ENCODE results near the gene HCFC2. TPM values are rescaled to one million over a fixed set of nuclear protein-coding genes. Genes with fewer than 3 reads are reported as not detected.

Gene HCFC2
- total RNA-seq, 4 donors from 2014 or later = 23.6 to 31.6 (median 27.1) TPM

- Histone ChIP-seq H3K4me3 (replicated peaks in 1 of 3) (no peak overlapping the region), H3K27ac (no peak overlapping the region), H3K9me3 (no peaks in the 10 kb centered on the region), H3K36me3 (peaks cover 11 to 14% of the 10 kb centered on the region in 2 donors), H3K4me1 (no peaks in the 10 kb centered on the region), H3K27me3 (no peaks in the 10 kb centered on the region)
- intact Hi-C loops (cut with DNase I) = no loop called here
- no peak for TF ChIP-seq CTCF (IDR thresholded peaks at IDR 0.05)
- no peak for TF ChIP-seq POLR2A (IDR thresholded peaks at IDR 0.05)
- WGBS, 2 donors = 85 to 89% methylated on average over 1 of the region's 1 CpG
- no peak for DNase-seq
Measured at GRCh38 chr12:104080764-104081163, 16.4 kb downstream of the HCFC2 start.

- H3K9me3 ChIP-seq = no peaks in the 10 kb centered on the region
- peaks cover 32 to 37% of the 10 kb centered on the region in 2 donors for H3K36me3 ChIP-seq
- 96% methylated on average over 8 of the region's 8 CpGs for WGBS, 2 donors
- intact Hi-C loops (cut with DNase I) = no loop called here
- DNase-seq = no peak
- no peaks in the 10 kb centered on the region for H3K4me1 ChIP-seq
- no peaks in the 10 kb centered on the region for H3K27me3 ChIP-seq
- no peak overlapping the region for H3K4me3 ChIP-seq (replicated peaks in 1 of 3)
- no peak overlapping the region for H3K27ac ChIP-seq
- no peak for TF ChIP-seq CTCF (IDR thresholded peaks at IDR 0.05)
- TF ChIP-seq POLR2A (IDR thresholded peaks at IDR 0.05) = no peak
Measured at GRCh38 chr12:104083769-104084475, 19.6 kb downstream of the HCFC2 start.

GRCh38 chr12:104090685-104091084 is 26.4 kb downstream of the HCFC2 start:
- H3K27me3 ChIP-seq = no peaks in the 10 kb centered on the region
- no peak overlapping the region for H3K27ac ChIP-seq
- no peak for TF ChIP-seq POLR2A (IDR thresholded peaks at IDR 0.05)
- TF ChIP-seq CTCF (IDR thresholded peaks at IDR 0.05) = no peak
- peaks cover 27 to 43% of the 10 kb centered on the region in 2 donors for H3K36me3 ChIP-seq
- DNase-seq = no peak
- H3K9me3 ChIP-seq = no peaks in the 10 kb centered on the region
- WGBS, 2 donors = 100% methylated on average over 1 of the region's 1 CpG
- no peaks in the 10 kb centered on the region for H3K4me1 ChIP-seq
- no peak overlapping the region for H3K4me3 ChIP-seq (replicated peaks in 1 of 3)
- intact Hi-C loops (cut with DNase I) = no loop called here

- intact Hi-C loops (cut with DNase I) = no loop called here
- Histone ChIP-seq H3K36me3 (peaks cover 27 to 46% of the 10 kb centered on the region in 2 donors), H3K9me3 (no peaks in the 10 kb centered on the region), H3K4me3 (replicated peaks in 1 of 3) (no peak overlapping the region), H3K4me1 (no peaks in the 10 kb centered on the region), H3K27ac (no peak overlapping the region), H3K27me3 (no peaks in the 10 kb centered on the region)
- no peak for TF ChIP-seq POLR2A (IDR thresholded peaks at IDR 0.05)
- TF ChIP-seq CTCF (IDR thresholded peaks at IDR 0.05) = no peak
- WGBS, 2 donors = 90 to 92% methylated on average over 4 of the region's 4 CpGs
- no peak for DNase-seq
Measured at GRCh38 chr12:104091136-104091535, 26.8 kb downstream of the HCFC2 start.

- H3K27me3 ChIP-seq = no peaks in the 10 kb centered on the region
- intact Hi-C loops (cut with DNase I) = no loop called here
- H3K4me1 ChIP-seq = no peaks in the 10 kb centered on the region
- H3K36me3 ChIP-seq = peaks cover 19 to 33% of the 10 kb centered on the region in 2 donors
- no peak overlapping the region for H3K27ac ChIP-seq
- no peaks in the 10 kb centered on the region for H3K9me3 ChIP-seq
- TF ChIP-seq POLR2A (IDR thresholded peaks at IDR 0.05) (no peak), CTCF (IDR thresholded peaks at IDR 0.05) (no peak)
- H3K4me3 ChIP-seq (replicated peaks in 1 of 3) = no peak overlapping the region
- DNase-seq = no peak
- WGBS, 2 donors = 97 to 99% methylated on average over 3 of the region's 3 CpGs
Measured at GRCh38 chr12:104094284-104094683, 30.0 kb downstream of the HCFC2 start.
